NCI-H1105 (cell line): ENCODE measurements around the gene SEC14L6.
"Not testable (repeated sequence)": the region's sequence is repeated elsewhere in the genome, so short reads cannot be mapped to it uniquely, and the experiment has no call there.

Experiments used
- DNase-seq: peaks from one replicate; lab custom pipeline; 2025; lab: John Stamatoyannopoulos, UW

The SEC14L6 gene

GRCh38 chr22:30566125-30566524 is 19.6 kb upstream of the SEC14L6 start:
- no peak for DNase-seq

- DNase-seq: no peak
These were observed 18.8 kb upstream of the SEC14L6 start for GRCh38 chr22:30565341-30565740.

GRCh38 chr22:30564761-30565119 is 18.2 kb upstream of the SEC14L6 start:
- no peak for DNase-seq

- no peak for DNase-seq
These were observed 17.7 kb upstream of the SEC14L6 start for GRCh38 chr22:30564045-30564760.

GRCh38 chr22:30562366-30562765 is 15.8 kb upstream of the SEC14L6 start:
- no peak for DNase-seq

- no peak for DNase-seq
These were observed 15.1 kb upstream of the SEC14L6 start for GRCh38 chr22:30561402-30562189.

- DNase-seq: not testable (repeated sequence)
These were observed 14.2 kb upstream of the SEC14L6 start for GRCh38 chr22:30560643-30561202.

GRCh38 chr22:30559889-30560288 is 13.3 kb upstream of the SEC14L6 start:
- no peak for DNase-seq

- no peak for DNase-seq
These were observed 10.7 kb upstream of the SEC14L6 start for GRCh38 chr22:30557243-30557642.

GRCh38 chr22:30556388-30556787 is 9.8 kb upstream of the SEC14L6 start:
- no peak for DNase-seq

- DNase-seq: no peak
These were observed 9.0 kb upstream of the SEC14L6 start for GRCh38 chr22:30555282-30556210.

- DNase-seq: no peak
These were observed 7.4 kb upstream of the SEC14L6 start for GRCh38 chr22:30553971-30554370.

- no peak for DNase-seq
These were observed 6.2 kb upstream of the SEC14L6 start for GRCh38 chr22:30552719-30553118.

- DNase-seq: not testable (repeated sequence)
These were observed 5.3 kb upstream of the SEC14L6 start for GRCh38 chr22:30551813-30552212.

GRCh38 chr22:30547188-30547587 is 647 bp upstream of the SEC14L6 start:
- no peak for DNase-seq

GRCh38 chr22:30542811-30543188 is 3.7 kb downstream of the SEC14L6 start:
- DNase-seq: no peak

GRCh38 chr22:30541961-30542810 is 4.4 kb downstream of the SEC14L6 start:
- no peak for DNase-seq

- DNase-seq: not testable (repeated sequence)
These were observed 5.0 kb downstream of the SEC14L6 start for GRCh38 chr22:30541511-30541910.

GRCh38 chr22:30539368-30539767 is 7.2 kb downstream of the SEC14L6 start:
- DNase-seq: no peak

- DNase-seq: no peak
These were observed 8.3 kb downstream of the SEC14L6 start for GRCh38 chr22:30538280-30538679.

GRCh38 chr22:30537083-30537731 is 9.3 kb downstream of the SEC14L6 start:
- no peak for DNase-seq
